GM19035 (cell line): ENCODE results near the gene OR4D9.
A peak's percentile ranks its signal among the peaks of the same experiment; 100 is the strongest.
"Not testable (repeated sequence)": the region's sequence is repeated elsewhere in the genome, so short reads cannot be mapped to it uniquely, and the experiment has no call there.

Experiments
- ATAC-seq: cut with Tn5 transposase; IDR thresholded peaks from one replicate; pipeline ENCODE4 v1.9.1; 2021; ENCODE audit not compliant: unreplicated experiment

The OR4D9 gene

DNA sequence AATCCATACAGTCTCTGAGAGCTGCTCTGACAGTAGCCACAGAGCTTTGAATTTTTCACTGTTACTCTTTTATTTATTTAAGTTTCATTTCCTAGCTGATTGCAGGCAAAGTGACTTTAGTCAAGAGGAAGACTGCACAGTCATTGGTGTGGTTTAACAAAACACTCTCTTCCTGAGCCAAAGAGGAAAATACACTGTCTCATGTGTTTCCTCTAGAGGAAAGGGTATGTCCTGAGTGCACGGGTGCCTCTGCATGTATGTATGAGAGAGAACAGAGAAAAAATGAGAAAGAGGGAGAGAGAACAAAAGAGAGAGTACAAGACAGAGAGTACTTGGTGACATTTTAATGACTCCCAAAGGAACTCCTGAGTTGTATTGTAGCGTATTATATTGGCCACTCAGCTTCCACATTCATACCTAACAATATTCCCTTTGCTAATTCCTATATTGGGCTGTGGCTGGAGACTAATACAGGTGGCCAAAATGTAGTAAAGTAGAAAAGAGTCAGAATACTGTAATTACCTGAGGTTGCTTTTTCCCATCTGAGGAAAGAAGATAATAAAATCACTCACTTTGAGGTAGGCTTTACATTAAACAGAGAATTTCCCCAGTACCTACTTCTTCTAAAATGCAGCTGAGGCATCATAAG is at the start of gene OR4D9:
Gene OR4D9 (plus strand): TSS at position 599 of the 649 bp plus-strand sequence. CDS start 3,374 bp downstream, outside the sequence.
- no peak for ATAC-seq

DNA sequence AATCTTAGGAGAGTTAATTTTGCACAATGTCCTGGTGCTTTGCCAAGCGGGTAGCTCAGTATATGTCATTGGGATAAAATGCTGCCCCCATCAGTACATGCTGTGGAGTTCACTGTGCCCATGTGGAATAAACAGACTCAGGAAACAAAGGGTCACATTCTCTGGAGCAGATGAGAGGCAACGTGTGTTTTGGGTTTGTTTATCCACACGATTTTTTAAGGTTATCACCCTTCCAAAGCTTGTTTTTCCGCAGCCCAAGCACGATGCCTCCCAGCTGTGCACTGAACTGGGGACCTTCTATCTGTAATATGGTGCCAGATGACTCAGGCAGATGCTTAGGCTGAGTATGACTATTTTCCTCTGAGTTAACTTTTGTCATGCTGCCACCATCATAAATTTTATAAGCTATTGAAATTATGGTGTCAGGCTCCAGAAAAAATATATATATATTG is 48.1 kb upstream of the OR4D9 start:
- ATAC-seq: no peak

DNA sequence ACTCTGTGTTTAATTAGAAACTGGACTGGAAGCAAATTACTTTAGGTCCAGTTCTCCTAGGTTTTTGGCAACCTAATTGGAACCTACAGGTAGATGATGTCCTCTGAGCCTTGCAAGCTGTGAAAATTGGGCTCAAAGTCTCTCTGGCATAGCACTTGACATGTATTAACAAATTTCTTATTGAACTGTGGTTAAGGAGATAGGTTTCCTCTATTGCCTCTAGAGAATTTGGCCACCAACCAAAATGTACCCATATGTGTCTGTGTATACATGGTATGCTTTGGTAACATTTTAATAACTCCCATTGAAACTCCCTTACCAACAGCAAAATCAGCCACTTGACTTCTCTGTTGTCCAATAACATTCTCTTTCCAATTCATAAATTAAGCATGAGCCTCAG is 38.3 kb upstream of the OR4D9 start, which contains the start of gene OR4D10:
Gene OR4D10 (plus strand): TSS at position 301 of the 400 bp plus-strand sequence. CDS start 4,115 bp downstream, outside the sequence.
- ATAC-seq: no peak

DNA sequence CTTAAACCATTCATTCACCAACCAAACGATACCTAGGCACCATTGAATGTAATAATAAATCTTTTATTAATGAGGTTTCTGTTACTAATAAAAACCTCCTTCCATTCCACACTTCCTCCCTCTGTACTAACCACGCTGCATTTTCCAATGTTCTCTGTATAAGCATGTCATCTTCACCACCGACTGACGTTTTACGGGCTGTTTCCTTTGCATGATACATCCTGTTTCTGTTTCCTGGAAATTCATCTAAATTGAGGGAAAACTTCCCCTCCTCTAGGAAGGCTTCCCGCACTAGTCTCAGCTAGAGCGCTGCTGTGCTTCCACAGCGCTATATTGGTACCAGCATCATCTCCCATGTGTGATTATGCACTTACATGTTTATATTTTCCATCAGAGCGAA is 36.2 kb upstream of the OR4D9 start:
- no peak for ATAC-seq

DNA sequence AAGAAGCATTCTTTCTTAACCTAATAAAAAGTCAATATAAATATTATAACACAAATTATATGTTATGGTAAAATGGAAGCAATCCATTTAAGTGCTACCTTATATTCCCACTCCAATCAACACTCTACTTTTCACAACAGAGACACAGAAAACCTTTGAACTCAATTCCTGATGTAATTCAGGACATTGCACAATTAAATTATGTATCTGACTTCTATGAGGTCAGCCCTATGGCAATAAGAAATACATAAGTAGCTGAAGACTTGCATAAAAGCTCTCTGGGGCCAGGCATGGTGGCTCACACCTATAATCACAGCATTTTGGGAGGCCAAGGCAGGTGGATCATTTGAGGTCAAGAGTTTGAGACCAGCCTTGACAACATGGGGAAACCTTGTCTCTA is 31.4 kb upstream of the OR4D9 start:
- ATAC-seq: no peak

DNA sequence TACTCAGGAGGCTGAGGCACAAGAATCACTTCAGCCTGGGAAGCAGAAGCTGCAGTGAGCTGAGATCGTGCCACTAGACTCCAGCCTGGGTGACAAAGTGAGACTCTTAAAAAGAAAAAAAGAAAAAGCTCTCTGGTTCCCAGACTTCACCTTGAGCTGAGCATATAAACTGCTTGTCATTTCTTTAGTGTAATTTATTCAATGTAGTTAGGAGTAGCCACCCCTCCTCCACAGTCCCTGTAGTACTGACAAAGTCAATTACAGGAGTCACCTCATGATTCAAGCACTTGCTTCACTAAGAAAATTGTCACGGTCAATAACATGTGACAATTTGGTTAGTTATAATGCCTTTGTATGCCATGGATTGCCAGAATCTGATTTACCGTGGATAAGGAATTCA is 31.0 kb upstream of the OR4D9 start:
- no peak for ATAC-seq

DNA sequence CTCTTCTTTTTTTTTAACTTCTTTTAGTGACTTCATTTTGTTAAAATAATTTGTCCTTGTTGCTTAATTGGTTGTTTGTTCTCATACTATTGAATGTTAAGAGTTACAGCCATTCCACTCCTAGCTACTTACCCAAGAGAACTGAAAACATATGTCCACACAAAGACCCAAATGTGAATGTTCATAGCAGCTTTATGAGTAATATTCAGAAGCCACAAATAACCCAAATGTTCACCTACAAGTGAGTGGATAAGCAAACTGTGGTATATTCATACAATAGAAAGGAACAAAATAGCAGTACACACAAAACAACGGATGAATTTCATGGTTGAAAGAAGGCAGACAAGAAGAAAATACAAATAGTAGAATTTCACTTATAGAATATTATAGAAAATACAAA is 9.4 kb upstream of the OR4D9 start:
- peak; percentile 56 for ATAC-seq

DNA sequence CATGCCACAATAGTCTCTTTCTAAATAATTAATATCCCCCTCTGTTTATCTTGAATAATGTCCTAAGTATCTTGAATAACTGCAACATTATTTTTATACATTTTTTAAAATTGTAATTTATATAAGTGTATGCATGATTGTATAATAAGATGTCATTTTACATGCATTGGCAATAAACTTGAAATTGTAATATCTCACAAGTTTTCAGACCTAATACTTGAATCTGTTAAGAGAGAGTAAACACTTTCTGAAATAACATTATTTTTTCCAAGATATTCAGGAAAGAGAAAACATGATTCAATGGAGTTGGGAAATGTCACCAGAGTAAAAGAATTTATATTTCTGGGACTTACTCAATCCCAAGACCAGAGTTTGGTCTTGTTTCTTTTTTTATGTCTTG is 8.1 kb upstream of the OR4D9 start, which contains the start of gene OR4D11:
Gene OR4D11 (plus strand): TSS at position 301 of the 400 bp plus-strand sequence. CDS start 0 bp downstream, at position 301.
- ATAC-seq: no peak

DNA sequence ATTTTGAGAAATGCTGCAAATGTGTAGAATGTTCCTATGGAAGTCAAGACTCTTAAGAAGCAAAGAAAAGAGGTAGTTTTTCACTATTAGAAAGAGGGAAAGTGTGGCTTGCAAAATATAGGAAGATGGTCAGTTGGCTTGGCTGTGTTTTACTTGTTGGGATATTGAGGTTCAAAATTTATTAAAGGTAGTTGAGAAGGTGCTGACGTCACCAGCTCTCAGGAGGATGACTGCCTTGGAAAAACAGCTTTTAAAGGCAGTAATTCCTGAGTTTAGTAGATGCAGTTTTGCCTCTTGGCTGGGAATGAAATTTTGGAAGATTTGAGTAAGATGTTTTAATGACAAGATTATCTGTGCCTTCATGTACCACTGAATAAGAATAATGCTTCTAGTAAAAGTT is 336 bp downstream of the OR4D9 start:
- ATAC-seq: no peak

DNA sequence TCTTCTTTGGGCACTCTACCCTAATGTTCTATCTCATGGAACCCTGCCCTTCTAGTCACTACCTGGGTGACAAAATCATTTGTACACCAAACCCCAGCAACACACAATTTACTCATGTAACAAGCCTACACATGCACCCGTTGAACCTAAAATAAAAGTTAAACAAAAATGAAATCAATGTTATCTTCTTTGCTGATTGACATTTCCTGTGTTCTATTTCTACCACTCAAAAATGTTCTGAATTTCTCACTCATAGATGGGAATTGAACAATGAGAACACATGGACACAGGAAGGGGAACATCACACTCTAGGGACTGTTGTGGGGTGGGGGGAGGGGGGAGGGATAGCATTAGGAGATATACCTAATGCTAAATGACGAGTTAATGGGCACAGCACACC is 8.8 kb downstream of the OR4D9 start:
- ATAC-seq: not testable (repeated sequence)

DNA sequence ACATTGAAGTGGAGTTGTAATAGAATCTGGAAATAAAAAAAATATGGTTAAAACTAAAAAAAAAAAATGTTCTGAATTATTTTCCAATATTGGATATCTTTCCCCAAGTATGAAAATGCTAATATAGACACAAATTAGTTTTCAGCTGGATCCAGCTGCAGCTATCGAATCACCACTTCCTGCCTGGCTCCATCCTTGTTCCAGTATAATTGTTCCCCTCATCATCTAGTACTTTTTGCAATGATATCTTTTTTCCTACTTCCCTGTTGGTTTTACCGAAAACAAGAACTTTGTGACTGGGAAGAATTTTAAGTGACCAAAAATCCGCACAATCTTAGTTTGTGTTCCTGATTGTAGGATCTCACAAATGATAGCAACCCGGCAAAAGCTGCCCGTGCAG is 9.4 kb downstream of the OR4D9 start:
- ATAC-seq: no peak

DNA sequence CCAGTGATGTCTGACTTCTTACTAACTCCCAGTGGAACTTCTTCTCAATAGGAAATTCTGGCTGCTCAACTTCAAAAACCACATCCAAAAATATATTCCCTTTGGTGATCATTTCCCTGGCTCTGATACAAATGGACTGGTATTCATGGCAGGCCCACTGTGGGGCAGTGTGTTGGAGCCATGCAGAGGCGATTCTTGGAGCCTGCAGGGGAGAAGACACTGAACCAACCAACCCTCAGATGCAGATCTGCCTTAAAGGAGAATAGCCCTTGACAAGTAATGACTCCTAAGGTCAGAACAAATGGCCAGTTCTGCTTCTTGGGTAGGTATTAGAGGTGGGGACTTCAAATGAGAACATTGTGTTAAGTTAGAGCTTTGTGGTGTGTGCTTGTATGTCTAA is 12.2 kb downstream of the OR4D9 start:
- no peak for ATAC-seq

DNA sequence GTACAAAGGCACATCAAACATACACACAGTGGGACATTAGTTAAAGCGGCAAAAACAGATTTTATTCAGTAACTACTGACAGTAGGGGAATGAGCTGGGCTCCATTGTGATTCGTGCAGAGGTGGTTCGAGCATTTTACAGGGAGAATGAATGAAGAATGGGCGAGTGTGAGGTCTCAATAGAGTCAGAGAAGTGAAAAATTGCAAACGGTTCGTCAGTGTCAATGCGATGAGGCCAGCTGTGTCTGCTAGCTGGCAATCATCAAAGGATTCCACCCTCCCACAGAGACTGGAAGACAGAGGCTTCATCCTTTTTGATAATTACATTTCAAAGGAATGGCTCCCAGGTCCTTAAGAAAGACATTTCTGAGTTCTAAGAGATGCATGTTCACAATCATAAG is 17.4 kb downstream of the OR4D9 start:
- ATAC-seq: no peak

DNA sequence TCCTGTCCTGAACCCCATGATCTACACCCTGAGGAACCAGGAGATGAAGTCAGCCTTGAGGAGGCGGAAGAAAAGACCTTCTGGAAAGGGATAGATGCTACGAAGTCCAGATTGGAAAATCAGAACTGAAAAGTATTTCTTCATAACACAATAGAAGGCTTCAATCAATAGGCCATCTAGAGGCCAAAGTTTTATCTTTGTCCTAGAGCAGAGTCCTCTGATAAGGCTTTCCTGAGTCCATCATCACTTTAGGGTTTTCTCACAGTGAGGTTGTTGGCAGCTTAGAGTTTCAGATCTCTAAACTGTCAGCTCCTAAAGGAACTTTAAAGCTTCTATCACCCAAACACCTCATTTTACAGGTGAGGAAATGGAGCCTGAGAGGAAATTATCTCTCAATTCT is 21.3 kb downstream of the OR4D9 start:
- no peak for ATAC-seq

DNA sequence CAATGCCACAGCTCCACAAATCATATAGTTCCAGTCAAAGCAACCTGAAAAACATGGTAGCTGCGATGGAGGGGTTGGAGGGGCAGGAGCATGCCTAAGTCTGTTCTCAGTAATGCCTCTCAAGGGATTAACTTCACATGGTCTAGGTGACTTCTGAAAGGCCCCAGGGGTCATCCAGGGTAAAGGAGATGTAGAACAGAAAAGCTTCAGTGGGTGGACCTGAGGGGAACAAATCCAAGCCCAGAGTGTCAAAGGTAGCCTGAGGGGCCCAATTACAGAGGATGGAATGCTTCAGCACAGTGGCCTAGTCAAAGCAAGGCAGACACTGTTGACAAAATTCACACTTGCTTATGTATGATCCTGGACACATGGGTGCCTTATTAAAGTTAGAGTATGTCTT is 23.3 kb downstream of the OR4D9 start:
- no peak for ATAC-seq

DNA sequence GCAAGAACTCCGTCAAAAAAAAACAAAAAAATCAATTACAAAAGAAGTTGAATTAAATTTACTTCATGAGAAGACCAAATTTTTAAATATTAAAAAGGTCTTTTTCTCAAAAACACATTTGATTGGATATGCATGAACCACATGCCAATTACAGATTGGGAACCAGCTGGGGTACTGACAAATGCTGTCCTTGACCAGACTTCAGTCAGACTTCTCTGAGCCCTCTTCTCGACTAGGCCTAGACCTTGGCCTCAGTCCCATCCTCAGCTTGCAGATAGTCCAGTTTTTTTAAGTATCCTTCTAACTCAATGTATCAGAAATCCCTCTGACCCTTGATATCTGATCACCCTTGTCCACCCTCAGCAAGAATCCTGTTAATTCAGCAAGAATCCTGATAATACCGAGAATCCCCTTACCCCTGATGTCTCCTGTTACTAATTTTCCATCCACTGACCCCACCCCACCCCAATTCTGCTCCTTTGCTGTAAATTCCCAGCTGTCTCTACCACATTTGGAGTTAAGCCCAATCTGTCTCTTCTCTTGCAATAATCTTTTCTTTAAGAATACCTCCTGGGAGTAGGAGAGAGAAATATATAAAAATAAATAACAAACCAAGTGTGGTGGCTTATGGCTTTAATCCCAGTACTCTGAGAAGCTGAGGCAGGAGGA is 30.9 kb downstream of the OR4D9 start:
- ATAC-seq: no peak

DNA sequence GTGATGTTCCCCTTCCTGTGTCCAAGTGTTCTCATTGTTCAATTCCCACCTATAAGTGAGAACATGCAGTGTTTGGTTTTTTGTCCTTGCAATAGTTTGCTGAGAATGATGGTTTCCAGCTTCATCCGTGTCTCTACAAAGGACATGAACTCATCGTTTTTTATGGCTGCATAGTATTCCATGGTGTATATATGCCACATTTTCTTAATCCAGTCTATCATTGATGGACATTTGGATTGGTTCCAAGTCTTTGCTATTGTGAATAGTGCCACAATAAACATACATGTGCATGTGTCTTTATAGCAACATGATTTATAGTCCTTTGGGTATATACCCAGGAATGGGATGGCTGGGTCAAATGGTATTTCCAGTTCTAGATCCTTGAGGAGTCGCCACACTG is 32.4 kb downstream of the OR4D9 start:
- ATAC-seq: not testable (repeated sequence)

DNA sequence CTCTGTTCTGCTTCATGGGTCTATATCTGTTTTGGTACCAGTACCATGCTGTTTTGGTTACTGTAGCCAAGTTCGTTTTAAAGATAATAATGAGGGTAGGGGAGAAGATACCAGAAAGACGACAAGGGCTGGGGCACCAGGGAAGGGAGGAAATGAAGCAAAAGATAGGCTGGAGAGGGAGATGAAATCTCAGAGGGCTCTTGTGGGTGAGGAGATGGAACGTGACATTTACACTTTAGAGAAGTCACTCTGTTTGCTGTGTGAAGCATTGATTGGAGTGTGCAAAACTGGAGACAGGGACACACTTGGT is 33.5 kb downstream of the OR4D9 start:
- no peak for ATAC-seq

DNA sequence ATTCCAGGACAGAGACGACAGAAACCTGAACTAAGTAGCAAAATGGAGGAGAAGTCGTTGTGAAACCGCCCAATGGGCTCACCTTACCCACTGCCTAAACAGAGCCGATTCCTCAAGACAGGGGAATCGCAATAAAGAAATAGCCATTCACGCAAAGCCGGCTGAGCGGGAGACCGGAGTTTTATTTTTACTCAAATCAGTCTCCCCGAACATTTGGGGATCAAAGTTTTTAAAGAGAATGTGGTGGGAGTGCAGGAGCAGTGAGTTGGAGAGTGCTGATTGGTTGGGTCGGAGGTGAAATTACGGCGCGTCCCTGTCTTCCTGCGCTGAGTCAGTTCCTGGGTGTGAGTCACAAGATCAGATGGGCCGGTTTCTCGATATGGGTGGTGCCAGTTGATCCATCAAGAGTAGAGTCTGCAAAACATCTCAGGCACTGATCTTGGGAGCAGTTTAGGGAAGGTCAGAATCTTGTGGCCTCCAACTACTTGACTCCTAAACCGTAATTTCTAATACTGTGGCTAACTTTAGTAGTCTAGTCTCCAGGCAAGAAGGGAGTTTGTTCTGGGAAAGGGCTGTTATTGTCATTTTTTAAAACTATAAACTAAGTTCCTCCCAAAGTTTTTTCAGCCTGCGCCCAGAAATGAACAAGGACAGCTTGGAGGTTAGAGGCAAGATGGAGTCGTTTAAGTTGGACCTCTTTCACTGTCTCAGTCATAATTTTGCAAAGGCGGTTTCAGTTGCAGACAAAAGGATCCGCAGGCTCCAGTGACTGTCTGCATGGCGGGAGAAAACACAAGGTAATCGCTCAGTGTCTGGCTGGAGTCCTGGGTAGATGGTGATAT is 34.1 kb downstream of the OR4D9 start:
- ATAC-seq: no peak

DNA sequence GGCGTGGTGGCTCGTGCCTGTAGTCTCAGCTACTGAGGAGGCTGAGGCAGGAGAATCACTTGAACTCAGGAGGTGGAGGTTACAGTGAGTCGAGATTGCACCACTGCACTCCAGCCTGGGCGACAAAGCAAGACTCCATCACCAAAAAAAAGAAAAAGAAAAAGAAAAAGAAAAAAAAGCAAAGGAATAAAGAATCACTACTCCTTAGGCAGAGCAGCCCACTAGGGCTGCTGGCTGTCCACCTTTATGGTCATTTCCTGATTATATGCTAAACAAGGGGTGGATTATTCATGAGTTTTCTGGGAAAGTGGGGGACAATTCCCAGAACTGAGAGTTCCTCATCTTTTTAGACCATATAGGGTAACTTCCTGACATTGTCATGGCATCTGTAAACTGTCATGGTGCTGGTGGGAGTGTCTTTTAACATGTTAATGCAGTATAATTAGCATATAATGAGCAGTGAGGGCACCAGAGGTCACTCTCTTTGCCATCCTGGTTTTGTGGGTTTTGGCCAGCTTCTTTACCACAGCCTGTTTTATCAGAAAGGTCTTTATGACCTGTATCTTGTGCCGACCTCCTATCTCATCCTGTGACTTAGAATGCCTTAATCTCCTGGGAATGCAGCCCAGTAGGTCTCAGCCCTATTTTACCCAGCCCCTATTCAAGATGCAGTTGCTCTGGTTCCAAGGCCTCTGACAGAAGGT is 36.4 kb downstream of the OR4D9 start:
- not testable (repeated sequence) for ATAC-seq

DNA sequence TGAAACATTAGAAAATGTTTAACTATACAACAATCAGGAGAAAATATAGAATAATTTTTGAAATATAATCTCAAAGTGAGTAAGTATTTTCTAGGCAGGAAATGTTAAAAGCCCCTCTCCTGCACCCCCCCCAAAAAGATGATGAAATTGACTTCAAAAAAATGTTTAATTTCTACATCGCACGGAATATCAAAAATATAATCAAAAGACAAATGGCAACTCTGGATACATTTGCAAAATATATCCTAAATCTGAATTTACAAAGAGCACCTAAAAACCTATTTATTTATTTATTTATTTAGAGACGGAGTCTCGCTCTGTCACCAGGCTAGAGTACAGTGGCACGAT is 36.9 kb downstream of the OR4D9 start:
- no peak for ATAC-seq
